ENCODE results near the gene GALNT17.

The GALNT17 gene

DNA sequence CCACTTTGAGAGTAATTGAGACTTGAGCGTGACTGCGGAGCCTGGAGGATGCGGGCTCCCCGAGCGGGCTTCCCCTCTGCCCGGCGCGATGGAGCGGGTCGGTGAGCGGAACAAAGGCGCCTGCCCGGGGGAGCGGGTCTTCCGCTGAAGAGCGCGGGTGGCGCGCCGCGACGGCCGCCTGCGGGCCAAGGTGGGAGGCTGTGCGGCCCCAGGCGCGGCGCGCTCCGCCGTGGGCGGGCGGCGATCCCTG, at the start of gene GALNT17:
Gene GALNT17, plus strand, starts transcription at position 18 of the 250 bp plus-strand sequence.
- peak; percentile 52 for DNase-seq
- no peak within 1 kb of the TSS for H3K27ac Mint-ChIP-seq
- peaks cover 22% of the 10 kb centered on the region for H3K4me1 Mint-ChIP-seq
- H3K4me3 Mint-ChIP-seq, result peak within 1 kb of the TSS; percentile 84
- no peaks in the 10 kb centered on the region for H3K9me3 Mint-ChIP-seq
- peaks cover 84% of the 10 kb centered on the region for H3K27me3 Mint-ChIP-seq (ENCODE audit: low read depth, poor library complexity)
- TF ChIP-seq, protein P1, sequence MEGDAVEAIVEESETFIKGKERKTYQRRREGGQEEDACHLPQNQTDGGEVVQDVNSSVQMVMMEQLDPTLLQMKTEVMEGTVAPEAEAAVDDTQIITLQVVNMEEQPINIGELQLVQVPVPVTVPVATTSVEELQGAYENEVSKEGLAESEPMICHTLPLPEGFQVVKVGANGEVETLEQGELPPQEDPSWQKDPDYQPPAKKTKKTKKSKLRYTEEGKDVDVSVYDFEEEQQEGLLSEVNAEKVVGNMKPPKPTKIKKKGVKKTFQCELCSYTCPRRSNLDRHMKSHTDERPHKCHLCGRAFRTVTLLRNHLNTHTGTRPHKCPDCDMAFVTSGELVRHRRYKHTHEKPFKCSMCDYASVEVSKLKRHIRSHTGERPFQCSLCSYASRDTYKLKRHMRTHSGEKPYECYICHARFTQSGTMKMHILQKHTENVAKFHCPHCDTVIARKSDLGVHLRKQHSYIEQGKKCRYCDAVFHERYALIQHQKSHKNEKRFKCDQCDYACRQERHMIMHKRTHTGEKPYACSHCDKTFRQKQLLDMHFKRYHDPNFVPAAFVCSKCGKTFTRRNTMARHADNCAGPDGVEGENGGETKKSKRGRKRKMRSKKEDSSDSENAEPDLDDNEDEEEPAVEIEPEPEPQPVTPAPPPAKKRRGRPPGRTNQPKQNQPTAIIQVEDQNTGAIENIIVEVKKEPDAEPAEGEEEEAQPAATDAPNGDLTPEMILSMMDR (IDR thresholded peaks at IDR 0.05), result no peak
- H3K36me3 Mint-ChIP-seq (ENCODE audit: low read depth), result no peaks in the 10 kb centered on the region

DNA sequence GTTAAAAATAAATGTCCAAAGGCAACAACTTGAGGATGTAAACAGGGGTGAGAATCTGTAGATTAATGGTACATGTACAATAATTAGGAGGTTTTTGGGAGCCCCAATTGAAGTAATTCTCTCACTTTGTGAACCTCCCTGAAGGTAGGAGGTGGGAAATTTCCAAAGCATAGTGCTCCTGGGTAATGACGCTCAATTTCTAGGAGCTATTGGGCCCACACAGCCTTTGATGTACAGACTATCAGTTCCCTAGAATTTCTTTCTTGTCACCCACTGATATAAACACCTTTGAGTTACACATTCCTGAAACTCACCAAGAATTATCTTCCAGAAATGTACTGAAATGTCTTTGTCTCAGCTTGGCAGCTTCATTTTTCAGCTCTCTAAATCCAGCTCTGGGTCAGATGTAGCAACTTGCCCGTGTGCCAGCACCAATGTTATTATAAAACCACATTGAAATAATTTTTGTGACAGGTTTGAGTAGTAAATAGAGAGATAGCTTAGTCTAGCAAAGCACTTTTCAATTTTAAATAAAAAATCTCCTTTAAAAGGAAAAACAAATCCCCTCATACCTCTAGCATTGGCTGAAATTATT, 36.6 kb upstream of the GALNT17 start:
- TF ChIP-seq, protein P1 (IDR thresholded peaks at IDR 0.05), result no peak
- peaks cover 3% of the 10 kb centered on the region for H3K27me3 Mint-ChIP-seq (ENCODE audit: low read depth, poor library complexity)
- H3K9me3 Mint-ChIP-seq, result peaks cover 42% of the 10 kb centered on the region
- DNase-seq, result no peak
- no peak overlapping the region for H3K4me3 Mint-ChIP-seq
- no peaks in the 10 kb centered on the region for H3K4me1 Mint-ChIP-seq
- H3K36me3 Mint-ChIP-seq (ENCODE audit: low read depth), result peaks cover 5% of the 10 kb centered on the region
- no peak overlapping the region for H3K27ac Mint-ChIP-seq

DNA sequence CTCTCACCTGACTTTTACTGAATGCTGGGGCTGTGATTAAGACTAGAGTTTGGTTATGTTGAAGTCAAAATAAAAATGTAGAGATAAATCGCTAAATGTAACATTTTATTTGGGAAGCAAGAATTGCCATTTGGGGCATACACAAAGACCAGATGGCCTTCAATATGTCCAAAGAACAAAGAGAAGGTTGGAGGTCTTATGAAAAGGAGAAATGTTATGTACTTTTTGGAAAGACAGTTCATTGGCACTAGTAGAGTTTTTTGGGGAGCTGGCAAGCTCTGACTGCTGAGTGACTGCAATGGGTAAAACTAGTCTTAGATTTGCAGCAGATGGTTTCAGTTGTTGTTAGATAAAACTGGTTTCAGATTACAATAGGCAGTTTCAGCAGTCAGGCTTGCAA, 35.6 kb upstream of the GALNT17 start:
- no peak for DNase-seq
- Mint-ChIP-seq H3K27me3 (ENCODE audit: low read depth, poor library complexity) (peaks cover 3% of the 10 kb centered on the region), H3K4me1 (no peaks in the 10 kb centered on the region), H3K9me3 (peaks cover 47% of the 10 kb centered on the region), H3K4me3 (no peak overlapping the region), H3K36me3 (ENCODE audit: low read depth) (peaks cover 5% of the 10 kb centered on the region), H3K27ac (no peak overlapping the region)
- TF ChIP-seq, protein P1 (IDR thresholded peaks at IDR 0.05), result no peak

DNA sequence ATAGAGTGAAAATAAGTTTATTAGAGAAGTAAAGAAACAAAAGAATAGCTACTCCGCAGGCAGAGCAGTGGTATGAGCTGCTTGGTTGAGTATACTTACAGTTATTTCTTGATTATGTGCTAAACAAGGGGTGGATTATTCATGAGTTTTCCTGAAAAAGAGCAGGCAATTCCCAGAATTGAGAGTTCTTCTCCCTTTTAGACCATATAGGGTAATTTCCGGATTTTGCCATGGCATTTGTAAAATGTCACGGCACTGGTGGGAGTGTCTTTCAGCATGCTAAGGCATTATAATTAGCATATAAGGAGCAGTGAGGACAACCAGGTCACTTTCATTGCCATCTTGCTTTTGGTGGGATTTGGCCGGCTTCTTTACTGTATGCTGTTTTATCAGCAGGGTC, 25.7 kb upstream of the GALNT17 start:
- no peak overlapping the region for H3K27ac Mint-ChIP-seq
- TF ChIP-seq, protein P1 (IDR thresholded peaks at IDR 0.05), result no peak
- H3K4me3 Mint-ChIP-seq, result no peak overlapping the region
- no peaks in the 10 kb centered on the region for H3K36me3 Mint-ChIP-seq (ENCODE audit: low read depth)
- H3K27me3 Mint-ChIP-seq (ENCODE audit: low read depth, poor library complexity), result peaks cover 13% of the 10 kb centered on the region
- no peaks in the 10 kb centered on the region for H3K4me1 Mint-ChIP-seq
- no peak for DNase-seq
- H3K9me3 Mint-ChIP-seq, result peaks cover 25% of the 10 kb centered on the region

DNA sequence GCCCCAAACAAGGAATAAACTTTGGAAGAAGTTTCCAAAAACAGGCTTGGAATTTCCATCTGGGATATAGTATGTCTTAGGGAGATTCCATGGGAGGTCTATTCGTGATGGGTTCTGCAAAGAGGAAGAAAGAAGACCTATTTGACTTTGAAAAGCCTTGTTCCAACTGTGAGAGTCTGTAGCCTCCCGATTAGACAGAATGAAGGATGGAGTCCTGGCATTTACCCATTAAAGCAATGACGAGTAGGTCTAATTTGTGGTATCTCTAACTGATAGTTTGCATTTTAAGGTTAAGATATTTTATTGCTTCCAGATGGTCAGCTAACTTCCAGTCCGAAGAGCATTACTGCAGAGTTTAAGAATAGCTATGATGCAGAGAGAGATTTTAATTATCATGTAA, 19.5 kb upstream of the GALNT17 start:
- Mint-ChIP-seq H3K27me3 (ENCODE audit: low read depth, poor library complexity) (peaks cover 4% of the 10 kb centered on the region), H3K36me3 (ENCODE audit: low read depth) (peaks cover 4% of the 10 kb centered on the region), H3K27ac (no peak overlapping the region), H3K4me3 (no peak overlapping the region), H3K4me1 (peaks cover 20% of the 10 kb centered on the region), H3K9me3 (peaks cover 11% of the 10 kb centered on the region)
- DNase-seq, result no peak
- TF ChIP-seq, protein P1 (IDR thresholded peaks at IDR 0.05), result no peak

DNA sequence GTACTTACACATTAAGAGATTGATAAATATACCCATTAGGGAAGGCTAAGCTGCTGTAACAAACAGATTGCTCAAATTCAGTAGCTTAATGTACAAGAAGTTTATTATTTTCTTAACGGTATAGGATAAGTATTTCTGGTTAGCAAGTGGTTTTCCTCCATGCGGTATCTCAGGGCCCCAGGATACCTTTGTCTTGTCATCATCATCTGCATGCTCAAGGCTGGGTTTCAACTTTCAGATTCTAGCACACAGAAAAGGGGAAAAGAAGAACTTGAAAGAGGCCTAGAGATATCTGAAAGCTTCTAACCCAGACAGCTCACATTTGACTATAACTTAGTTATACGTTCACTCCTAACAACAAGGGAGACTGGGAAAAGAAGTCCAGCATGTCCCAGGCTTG, 11.8 kb upstream of the GALNT17 start:
- peaks cover 4% of the 10 kb centered on the region for H3K27me3 Mint-ChIP-seq (ENCODE audit: low read depth, poor library complexity)
- H3K9me3 Mint-ChIP-seq, result peaks cover 2% of the 10 kb centered on the region
- DNase-seq, result no peak
- H3K4me1 Mint-ChIP-seq, result no peaks in the 10 kb centered on the region
- TF ChIP-seq, protein P1 (IDR thresholded peaks at IDR 0.05), result no peak
- H3K4me3 Mint-ChIP-seq, result no peak overlapping the region
- no peak overlapping the region for H3K27ac Mint-ChIP-seq
- H3K36me3 Mint-ChIP-seq (ENCODE audit: low read depth), result no peaks in the 10 kb centered on the region
